Lower leg skin (tissue), 4 donors: ENCODE measurements around the gene CTDSP2. TPM values are rescaled to one million over a fixed set of nuclear protein-coding genes. Genes with fewer than 3 reads are reported as not detected.
A peak's percentile ranks its signal among the peaks of the same experiment; 100 is the strongest.
"Not testable (repeated sequence)": the region's sequence is repeated elsewhere in the genome, so short reads cannot be mapped to it uniquely, and the experiment has no call there.

Experiments used
- DNase-seq, 2 donors: peaks; one replicate each; pipeline ENCODE4 v3.0.0-alpha.2; 2019; ENCODE audit warnings: low spot score in 2 of 2
- H3K4me3 ChIP-seq: fragments of 200-600 bp; sonication (generic); 2 replicates; pipeline ENCODE4 v1.5.1; 2017; ENCODE audit warnings: mild to moderate bottlenecking, low read depth; ENCODE audit not compliant: poor library complexity, severe bottlenecking
- CTCF ChIP-seq, 3 donors: fragments of 450-650 bp; IDR thresholded peaks; one replicate each; pipeline ENCODE4 v1.5.1; 2016; ENCODE audit warnings: antibody characterized with exemption in 3 of 3, mild to moderate bottlenecking in 3 of 3, moderate library complexity in 2 of 3
- POLR2A ChIP-seq, 2 donors: fragments of 450-650 bp; IDR thresholded peaks; one replicate each; pipeline ENCODE4 v1.6.1; 2016 to 2017; ENCODE audit warnings: antibody characterized with exemption in 2 of 2, mild to moderate bottlenecking in 1 of 2, moderate library complexity in 1 of 2
- WGBS, 2 donors: methylation state at CpG; one replicate each; pipeline ENCODE4 v1.1.5; 2018; 5-methylcytosine and 5-hydroxymethylcytosine counted together
- intact Hi-C: fragments of 100-400 bp; cut with DNase I; formaldehyde crosslinking; loops from one replicate; pipeline ENCODE4 v1.15.0; 2023; ENCODE audit warnings: low total_unique reads
- total RNA-seq, 4 donors: library from RNA; depleted of rRNA; stranded (reverse); fragments of >200 nt; gene quantifications; one replicate each; pipeline ENCODE4 v1.1.0, GENCODE V29; 2016

CTDSP2 gene
- total RNA-seq, 4 donors from 2014 or later = 129 to 174 (median 169) TPM

- no peak for TF ChIP-seq CTCF (IDR thresholded peaks at IDR 0.05)
- TF ChIP-seq POLR2A (IDR thresholded peaks at IDR 0.05) = no peak
- intact Hi-C loops = no loop called here
- 10 to 12% methylated on average over 14 to 15 of the region's 15 CpGs for WGBS, 2 donors
- DNase-seq = peak in 1 of 2 donors; percentile 73
- no peak overlapping the region for H3K4me3 ChIP-seq
Observed at GRCh38 chr12:57888409-57889157, 42.1 kb upstream of the CTDSP2 start.

- no peak for DNase-seq
- no peak for TF ChIP-seq POLR2A (IDR thresholded peaks at IDR 0.05)
- no peak for TF ChIP-seq CTCF (IDR thresholded peaks at IDR 0.05)
- intact Hi-C loops = no loop called here
- H3K4me3 ChIP-seq = no peak overlapping the region
- 24 to 25% methylated on average over 9 to 10 of the region's 10 CpGs for WGBS, 2 donors
Observed at GRCh38 chr12:57887631-57888408, 41.3 kb upstream of the CTDSP2 start.

GRCh38 chr12:57886964-57887363 lies 40.4 kb upstream of the CTDSP2 start:
- WGBS, 2 donors = 81 to 88% methylated on average over 4 of the region's 4 CpGs
- H3K4me3 ChIP-seq, DNase-seq: not testable (repeated sequence)

GRCh38 chr12:57886542-57886941 lies 40.0 kb upstream of the CTDSP2 start:
- DNase-seq = no peak
- no peak for TF ChIP-seq CTCF (IDR thresholded peaks at IDR 0.05)
- TF ChIP-seq POLR2A (IDR thresholded peaks at IDR 0.05) = no peak
- intact Hi-C loops = no loop called here
- WGBS, 2 donors = 81 to 83% methylated on average over 2 of the region's 2 CpGs
- H3K4me3 ChIP-seq = no peak overlapping the region

More at GRCh38 chr12:57886964-57887363, 40.4 kb upstream of the CTDSP2 start:
- intact Hi-C loops = not testable (repeated sequence)

- TF ChIP-seq CTCF (IDR thresholded peaks at IDR 0.05) (no peak), POLR2A (IDR thresholded peaks at IDR 0.05) (no peak)
- no peak overlapping the region for H3K4me3 ChIP-seq
- no peak for DNase-seq
- WGBS, 2 donors = 96% methylated on average over 6 of the region's 6 CpGs
- intact Hi-C loops = no loop called here
Observed at GRCh38 chr12:57885207-57885606, 38.7 kb upstream of the CTDSP2 start.

GRCh38 chr12:57883700-57884099 lies 37.2 kb upstream of the CTDSP2 start:
- no peak overlapping the region for H3K4me3 ChIP-seq
- no peak for DNase-seq
- intact Hi-C loops = no loop called here
- TF ChIP-seq CTCF (IDR thresholded peaks at IDR 0.05) (no peak), POLR2A (IDR thresholded peaks at IDR 0.05) (no peak)
